ENCODE measurements around the gene SARS1.

The SARS1 gene

DNA sequence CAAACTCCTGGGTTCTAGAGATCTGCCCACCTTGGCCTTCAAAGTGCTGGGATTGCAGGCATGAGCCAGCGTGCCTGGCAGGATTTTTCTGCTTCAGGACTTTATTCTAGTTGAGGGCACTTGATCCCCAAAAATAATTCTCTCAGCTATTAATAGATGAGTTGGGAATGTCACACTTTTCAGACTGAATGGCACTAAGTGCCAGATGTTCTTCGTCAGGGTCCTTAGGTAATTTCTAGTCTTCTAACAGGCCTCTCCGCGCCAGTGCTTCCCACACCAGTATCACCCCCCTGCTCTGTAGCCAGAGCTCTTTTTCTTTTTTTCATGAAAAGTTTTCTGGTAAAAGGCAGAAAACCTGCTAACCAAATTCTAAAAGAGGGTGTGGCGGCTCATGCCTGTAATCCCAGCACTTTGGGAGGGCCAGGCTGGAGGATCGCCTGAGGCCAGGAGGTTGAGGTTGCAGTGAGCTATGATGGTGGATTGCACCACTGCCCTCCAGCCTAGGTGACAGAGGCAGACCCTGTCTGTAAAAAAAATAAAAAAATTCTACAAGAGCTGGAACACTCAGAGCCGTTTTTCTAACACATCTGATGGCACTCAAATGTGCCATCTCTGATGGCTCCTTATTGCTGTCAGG lies 6.1 kb upstream of the SARS1 start:
- TF ChIP-seq GATA2 (IDR thresholded peaks at IDR 0.05; ENCODE audit: low read depth, low read length): no peak
- no peak for TF ChIP-seq GATA3 (IDR thresholded peaks at IDR 0.05; ENCODE audit: low read depth, low read length)

DNA sequence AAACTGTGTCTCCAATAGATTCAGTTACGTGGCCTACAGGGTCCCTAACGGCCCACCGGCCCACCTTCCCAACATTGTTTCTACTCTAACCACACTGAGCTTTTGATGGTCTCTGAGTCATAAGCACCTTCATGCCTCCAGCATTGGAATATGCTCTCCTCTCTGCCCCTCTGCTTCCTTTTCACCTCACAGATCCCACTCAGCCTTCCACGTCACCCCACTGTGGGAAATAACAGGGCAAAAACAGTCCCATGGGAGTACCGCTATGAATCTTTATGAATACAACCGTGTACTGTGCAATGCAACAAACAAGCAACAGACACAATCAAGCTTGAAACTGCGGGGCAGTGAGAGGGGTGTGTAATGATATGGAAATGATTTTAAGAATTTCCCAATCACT lies 5.3 kb upstream of the SARS1 start:
- TF ChIP-seq GATA3 (IDR thresholded peaks at IDR 0.05; ENCODE audit: low read depth, low read length) (no peak), GATA2 (IDR thresholded peaks at IDR 0.05; ENCODE audit: low read depth, low read length) (no peak)

DNA sequence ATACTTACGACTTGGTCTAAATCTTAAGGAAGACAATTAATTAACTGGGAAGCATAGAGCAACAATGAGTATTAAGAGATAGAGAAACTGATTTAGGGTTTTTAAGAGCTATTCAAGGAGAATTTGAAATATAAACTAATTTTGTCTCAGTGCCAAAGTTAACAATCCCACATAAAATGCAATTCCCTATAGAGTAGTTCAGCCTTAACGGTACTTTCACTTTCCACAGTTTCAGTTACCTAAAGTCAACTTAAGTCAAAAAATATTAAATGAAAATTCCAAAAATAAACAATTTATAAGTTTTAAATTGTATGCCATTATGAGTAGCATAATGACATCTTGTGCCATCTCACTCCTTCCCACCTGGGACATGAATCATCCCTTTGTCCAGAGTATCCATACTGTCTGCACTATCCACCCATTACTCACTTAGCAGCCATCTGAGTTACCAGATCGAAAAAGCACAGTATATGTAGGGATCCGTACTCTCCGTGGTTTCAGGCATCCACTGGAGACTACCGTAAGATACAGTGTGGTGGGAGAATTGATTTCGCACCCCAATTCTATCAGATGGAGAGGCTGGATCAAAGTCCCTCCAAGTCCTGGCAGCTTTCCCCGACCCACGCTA lies 4.8 kb upstream of the SARS1 start:
- TF ChIP-seq GATA3 (IDR thresholded peaks at IDR 0.05; ENCODE audit: low read depth, low read length) (no peak), GATA2 (IDR thresholded peaks at IDR 0.05; ENCODE audit: low read depth, low read length) (no peak)

DNA sequence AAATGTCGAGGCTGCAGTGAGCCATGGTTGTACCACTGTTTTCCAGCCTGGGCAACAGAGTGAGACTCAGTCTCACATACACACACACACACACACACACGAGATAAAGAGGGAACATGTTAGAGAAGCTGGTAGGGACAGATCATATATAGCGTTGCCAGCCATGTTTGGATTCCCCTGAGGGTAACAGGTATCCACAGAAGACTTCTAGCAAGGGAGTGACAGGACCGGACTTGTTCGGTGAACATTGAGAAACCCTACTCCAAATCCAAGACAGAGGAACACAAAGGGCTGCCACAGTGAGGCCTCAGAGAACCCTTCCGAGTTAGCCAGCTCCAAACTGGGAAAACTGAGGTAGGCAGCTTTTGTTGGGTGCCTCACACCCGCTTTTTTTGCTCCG lies 3.7 kb upstream of the SARS1 start:
- no peak for TF ChIP-seq GATA3 (IDR thresholded peaks at IDR 0.05; ENCODE audit: low read depth, low read length)
- TF ChIP-seq GATA2 (IDR thresholded peaks at IDR 0.05; ENCODE audit: low read depth, low read length): no peak

DNA sequence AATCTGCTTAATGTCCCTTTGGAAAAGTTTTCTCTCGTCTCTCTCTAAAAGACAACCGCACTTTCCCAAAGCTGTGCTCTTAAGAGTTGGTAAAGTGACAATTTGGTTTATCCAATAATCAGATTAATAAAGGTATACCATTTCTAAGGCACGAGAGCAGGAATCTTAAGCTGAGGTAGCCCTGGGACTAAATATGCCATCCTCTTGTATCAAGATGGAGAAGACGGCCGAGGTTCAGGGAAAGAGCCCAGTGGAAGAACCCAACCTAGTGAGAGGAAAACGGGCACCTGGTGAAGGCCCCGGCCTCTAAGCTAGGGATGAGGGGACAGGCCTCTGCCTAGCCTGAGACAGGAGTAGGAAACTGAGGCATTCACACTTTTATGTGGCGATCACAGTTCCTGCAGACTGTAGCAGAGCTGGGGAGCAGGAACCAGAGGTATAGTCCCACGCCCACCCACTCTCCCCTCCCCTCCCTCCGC lies 334 bp upstream of the SARS1 start:
- TF ChIP-seq GATA2 (IDR thresholded peaks at IDR 0.05; ENCODE audit: low read depth, low read length) (no peak), GATA3 (IDR thresholded peaks at IDR 0.05; ENCODE audit: low read depth, low read length) (no peak)

DNA sequence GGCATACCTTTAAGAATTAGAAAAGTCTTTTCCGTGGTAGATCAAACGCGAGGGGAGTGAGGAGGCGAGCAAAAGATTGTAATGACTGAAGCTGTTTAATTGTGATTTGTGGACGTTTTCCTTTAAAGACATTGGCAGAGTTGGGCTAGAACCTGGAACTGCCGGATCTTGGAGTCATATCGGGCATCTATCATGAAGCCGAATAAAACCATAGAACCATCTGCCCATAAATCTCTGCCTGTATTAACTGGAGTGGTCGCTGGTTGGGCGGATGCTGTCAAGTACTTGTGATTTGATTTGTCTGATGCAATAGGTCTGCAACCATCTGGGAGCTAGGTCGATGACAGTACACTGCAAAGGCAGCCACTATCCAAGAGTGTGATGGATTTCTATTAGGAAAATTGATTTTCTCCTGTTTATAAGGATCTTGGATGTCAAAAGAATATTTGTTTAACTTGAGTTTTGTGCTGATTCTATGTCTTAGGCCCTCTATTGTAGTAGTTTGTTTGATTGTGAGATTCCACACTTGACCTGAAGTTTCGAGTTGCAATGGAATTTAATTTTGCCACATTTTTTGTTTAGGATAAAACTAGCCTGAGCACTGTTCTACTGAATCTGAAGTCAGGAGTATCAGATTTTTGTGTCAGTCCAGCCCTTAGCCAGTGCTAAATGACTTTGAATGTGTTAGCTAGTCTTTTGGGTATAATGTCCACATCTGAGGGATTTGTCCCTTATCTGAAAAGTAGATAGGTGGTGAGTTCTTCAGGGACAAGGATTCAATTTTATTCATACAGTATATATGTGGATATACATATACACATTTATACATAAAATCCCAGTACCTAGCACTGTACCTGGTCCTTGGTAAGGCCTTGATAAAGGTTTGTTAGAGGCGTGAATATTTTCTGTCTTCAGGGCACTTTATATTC lies 1.2 kb downstream of the SARS1 start:
- TF ChIP-seq GATA3 (IDR thresholded peaks at IDR 0.05; ENCODE audit: low read depth, low read length): no peak
- TF ChIP-seq GATA2 (IDR thresholded peaks at IDR 0.05; ENCODE audit: low read depth, low read length): no peak

DNA sequence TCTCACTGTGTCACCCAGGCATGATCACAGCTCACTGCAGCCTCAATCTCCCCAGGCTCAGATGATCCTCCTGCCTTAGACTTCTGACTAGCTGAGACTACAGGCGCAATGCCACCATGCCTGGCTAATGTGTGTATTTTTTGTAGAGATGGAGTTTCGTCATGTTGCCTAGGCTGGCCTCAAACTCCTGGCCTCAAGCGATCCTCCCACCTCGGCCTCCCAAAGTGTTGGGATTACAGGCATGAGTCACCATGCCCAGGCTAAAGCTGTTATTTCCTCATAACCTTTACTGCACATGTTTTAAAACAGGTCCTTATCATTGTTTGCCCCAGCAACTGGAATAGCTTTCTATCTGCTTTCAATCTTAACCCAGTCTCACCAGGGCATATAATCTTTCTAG lies 2.9 kb downstream of the SARS1 start:
- TF ChIP-seq GATA2 (IDR thresholded peaks at IDR 0.05; ENCODE audit: low read depth, low read length) (no peak), GATA3 (IDR thresholded peaks at IDR 0.05; ENCODE audit: low read depth, low read length) (no peak)

DNA sequence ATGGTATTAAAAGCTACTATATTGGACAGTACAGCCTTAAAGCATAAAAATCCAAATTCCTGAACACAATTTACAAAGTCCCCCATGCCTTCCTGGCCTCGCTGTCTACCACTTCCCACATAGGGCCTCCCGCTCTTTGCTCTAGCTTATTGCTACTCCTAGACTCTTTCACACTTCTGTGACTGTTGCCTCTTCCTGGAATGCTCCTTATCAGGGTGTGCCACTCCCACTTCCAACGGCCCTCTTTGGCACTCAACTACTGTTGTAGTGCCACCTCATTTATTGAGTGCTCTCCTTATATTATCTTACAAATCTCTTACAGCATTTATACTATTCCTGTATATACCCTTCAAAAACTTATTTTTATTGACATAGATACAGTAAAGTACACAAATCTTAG lies 4.8 kb downstream of the SARS1 start:
- TF ChIP-seq GATA2 (IDR thresholded peaks at IDR 0.05; ENCODE audit: low read depth, low read length): no peak
- TF ChIP-seq GATA3 (IDR thresholded peaks at IDR 0.05; ENCODE audit: low read depth, low read length): no peak

DNA sequence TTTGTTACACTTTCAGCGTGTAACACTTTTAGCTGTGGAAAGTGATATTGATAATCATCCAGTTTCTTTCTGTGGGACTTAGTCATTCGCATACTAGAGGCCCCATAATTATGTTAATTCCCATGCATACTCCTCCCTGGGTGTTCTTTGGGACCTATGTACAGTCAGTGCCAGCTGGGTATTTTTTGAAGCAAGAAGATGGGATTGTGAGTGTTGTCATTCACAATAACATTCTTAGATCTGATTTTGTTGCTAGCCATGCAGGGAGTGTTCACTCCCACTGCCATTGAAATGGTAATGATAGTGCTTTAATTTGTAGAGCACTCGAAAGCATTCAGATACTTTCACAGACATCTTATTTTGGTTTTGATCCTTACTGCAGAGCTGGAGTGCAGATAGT lies 11.6 kb downstream of the SARS1 start:
- TF ChIP-seq GATA2 (IDR thresholded peaks at IDR 0.05; ENCODE audit: low read depth, low read length) (no peak), GATA3 (IDR thresholded peaks at IDR 0.05; ENCODE audit: low read depth, low read length) (no peak)

DNA sequence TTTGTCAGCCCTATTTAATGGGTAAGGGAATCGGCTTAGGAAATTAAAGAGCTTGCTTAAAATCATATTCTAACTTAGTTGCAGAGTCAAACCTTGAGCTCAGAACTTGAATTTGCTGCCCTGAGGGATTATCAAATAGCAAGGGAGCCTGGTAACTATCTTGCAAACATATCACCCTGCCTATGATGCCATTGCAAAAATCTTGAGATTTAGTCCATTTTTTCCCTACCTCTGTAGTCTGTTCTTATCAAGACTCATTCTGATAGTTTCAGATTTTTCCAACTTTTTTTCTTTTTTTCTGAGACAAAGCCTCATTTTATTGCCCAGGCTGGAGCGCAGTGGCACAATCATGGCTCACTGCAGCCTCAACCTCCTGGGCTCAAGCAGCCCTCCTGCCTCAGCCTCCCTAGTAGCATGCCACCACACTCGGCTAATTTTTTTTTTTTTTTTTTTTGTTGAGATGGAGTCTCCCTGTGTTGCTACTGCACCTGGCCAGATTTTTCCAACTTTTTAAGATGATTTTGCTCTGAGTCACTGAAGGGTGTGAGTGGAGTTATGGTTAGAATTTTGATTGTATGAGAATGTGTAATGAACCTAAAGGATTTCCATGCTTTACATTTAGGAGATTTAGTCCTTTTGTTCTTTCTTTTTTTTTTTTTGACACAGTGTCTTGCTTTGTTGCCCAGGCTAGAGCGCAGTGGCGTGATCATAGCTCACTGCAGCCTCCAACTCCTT lies 12.2 kb downstream of the SARS1 start:
- TF ChIP-seq GATA2 (IDR thresholded peaks at IDR 0.05; ENCODE audit: low read depth, low read length): no peak
- TF ChIP-seq GATA3 (IDR thresholded peaks at IDR 0.05; ENCODE audit: low read depth, low read length): no peak

DNA sequence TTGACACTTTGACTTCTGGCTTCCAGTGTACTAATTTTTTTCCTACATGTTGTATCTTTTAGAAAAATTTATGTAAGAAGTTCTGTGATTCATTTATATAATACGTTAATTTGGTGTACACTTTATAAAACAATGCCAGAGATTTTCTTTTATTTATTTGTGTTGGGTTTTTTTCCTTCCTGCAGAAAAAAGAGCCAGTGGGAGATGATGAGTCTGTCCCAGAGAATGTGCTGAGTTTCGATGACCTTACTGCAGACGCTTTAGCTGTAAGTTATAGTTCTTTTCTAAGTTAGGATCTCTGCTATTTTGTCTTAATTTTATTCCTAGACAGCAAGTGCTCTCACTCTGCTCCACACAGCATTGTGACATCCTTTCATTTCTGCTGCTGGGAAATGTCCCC lies 14.4 kb downstream of the SARS1 start:
- TF ChIP-seq GATA3 (IDR thresholded peaks at IDR 0.05; ENCODE audit: low read depth, low read length): no peak
- no peak for TF ChIP-seq GATA2 (IDR thresholded peaks at IDR 0.05; ENCODE audit: low read depth, low read length)

DNA sequence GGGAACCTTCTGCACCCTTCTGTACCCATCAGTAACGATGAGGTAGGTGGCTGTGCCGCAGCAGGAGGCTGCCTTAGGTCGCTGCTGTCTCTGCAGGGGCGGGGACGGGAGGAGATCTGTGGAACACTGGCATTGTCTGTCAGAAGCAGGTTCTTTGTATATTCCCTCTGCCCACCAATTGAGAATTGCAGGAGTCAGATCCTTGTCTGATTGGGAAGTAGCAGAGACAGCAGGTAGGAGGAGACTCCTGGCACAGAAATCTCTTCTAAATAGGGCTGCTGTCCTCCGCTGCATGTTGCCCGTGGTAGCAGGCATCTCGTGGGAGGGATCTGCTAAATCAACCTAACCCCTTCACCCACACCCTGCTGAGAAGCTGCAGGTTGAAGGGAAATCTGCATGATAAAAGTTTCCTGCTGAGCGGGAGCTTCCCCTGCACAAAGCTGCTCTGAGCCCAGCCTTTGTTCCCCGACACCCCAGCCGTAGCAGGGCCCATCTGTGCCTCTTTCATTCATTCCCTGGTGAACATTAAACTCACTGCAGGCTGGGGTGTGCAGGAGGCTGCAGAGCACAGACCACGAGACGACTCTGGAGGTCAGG lies 15.9 kb downstream of the SARS1 start:
- TF ChIP-seq GATA2 (IDR thresholded peaks at IDR 0.05; ENCODE audit: low read depth, low read length) (no peak), GATA3 (IDR thresholded peaks at IDR 0.05; ENCODE audit: low read depth, low read length) (no peak)

DNA sequence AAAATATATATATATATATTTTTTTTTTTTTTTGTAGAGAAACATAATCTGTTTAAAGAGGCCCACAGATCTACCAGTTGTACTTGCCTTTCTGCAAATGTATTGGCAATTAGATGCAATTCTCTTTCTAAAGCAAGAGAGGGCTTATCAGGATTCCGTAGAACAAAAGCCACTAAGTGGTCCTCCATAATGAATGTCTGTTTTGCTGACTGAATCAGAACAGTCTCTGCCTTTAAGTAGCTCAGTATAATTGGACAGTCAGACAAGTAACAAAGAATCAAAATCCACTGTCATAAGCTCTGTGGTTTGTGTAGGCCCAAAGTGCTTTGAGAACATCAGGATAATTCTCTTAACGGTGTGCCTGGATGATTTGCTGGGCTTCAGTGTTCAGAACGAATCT lies 17.3 kb downstream of the SARS1 start:
- TF ChIP-seq GATA2 (IDR thresholded peaks at IDR 0.05; ENCODE audit: low read depth, low read length) (no peak), GATA3 (IDR thresholded peaks at IDR 0.05; ENCODE audit: low read depth, low read length) (no peak)

Data from SH-SY5Y (cell line).